HG03045 (cell line): Measurements from ENCODE around the gene ULK2.

Experiments
- ATAC-seq: cut with Tn5 transposase; IDR thresholded peaks from one replicate; pipeline ENCODE4 v1.9.1; 2021; ENCODE audit warnings: mild to moderate bottlenecking, moderate library complexity; ENCODE audit not compliant: unreplicated experiment

The ULK2 gene

DNA sequence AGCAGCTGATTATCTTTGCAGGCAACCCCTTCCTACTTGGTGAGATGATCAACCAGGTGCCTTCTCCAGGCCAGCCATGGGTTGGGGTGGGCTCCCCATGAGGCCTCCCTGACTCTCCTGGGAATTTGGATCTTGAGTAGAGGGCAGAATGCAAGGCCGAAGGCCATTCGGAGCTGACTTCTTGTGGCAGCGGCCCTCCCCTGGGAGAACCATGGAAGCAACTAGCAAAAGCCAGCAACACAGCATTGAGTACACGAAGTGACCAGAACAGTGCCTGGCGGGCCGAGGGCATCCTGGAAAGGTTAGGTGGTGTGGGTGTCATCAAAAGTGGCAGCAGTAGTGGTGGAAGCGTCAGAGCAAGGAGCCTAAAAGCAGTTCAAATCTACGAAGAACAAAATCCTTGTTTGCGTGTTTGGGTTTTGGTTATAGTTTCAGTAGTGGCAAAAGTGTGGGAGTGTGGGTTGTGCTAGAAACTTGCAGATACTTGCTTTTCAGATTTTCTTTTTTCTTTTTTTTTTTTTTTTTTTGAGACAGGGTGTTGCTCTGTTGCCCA is 117.6 kb downstream of the ULK2 start:
- no peak for ATAC-seq

DNA sequence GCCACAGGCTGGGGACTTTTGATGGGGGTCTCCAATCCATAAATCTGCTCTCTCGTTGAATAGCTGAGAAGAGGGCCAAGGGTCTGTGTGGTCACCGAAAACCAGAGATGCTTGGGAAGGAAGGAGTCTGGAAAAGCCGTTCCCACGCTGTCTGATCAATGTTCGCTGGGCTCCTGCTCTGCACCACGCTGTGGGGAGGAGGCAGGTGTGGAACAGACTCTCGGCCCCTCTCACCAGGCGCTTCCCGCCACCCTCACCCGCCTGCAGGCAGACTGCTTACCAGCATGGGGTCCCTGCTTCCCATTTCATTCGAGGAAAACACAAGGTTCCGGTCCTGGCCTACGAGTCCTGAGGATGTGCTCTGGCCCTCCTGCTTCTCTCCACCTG is 118.9 kb downstream of the ULK2 start:
- ATAC-seq = no peak

DNA sequence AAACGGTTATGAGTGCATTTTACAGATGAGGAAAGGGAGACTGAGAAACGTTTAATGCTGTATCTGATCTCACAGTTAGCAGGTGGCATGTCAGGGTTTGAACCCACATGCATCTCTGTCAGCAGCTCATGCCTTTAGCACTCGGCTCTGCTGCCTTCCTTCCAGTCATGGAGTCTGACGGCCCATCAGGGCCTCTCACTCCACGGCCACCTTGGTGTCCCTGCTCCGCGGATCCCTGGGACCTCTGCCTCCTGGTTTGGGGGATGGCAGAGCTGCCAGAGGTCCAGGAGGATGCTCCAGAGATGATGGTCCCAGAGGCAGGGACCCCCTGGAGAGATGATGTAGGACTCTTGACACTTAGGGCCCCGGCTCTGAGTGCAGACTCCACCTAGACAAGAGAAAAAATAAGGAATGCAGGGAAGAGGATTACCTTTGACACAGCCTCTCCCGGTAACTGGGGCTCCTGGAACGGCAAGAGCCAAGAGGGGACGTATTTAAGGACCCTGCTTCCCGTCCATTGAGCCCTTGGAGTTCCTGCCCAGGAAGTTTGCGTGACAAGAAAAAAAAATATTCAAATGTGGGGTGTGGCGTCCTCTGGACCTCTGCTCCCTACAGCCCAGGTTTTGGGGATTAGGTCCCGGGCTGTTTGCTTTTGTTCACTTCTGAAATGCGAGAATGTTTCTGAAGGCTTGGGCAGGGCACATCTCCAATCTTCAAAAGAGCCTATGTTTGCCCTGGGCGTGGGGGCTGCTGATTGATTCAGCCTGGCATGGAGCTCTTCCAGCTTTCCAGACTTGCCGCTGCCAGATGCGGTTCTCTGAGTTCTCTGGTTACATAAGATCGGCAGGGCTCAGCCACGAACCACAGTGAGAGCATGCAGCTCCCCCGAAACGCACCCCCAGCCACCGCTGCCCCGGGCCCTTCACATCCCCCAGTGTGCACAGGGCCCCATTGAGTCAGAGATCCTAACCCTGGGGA is 119.6 kb downstream of the ULK2 start, which contains the start of gene ALDH3A1:
TSS of gene ALDH3A1 (minus strand) at position 470 of the 978 bp plus-strand sequence. CDS start 3,169 bp downstream, outside the sequence.
- ATAC-seq = no peak

DNA sequence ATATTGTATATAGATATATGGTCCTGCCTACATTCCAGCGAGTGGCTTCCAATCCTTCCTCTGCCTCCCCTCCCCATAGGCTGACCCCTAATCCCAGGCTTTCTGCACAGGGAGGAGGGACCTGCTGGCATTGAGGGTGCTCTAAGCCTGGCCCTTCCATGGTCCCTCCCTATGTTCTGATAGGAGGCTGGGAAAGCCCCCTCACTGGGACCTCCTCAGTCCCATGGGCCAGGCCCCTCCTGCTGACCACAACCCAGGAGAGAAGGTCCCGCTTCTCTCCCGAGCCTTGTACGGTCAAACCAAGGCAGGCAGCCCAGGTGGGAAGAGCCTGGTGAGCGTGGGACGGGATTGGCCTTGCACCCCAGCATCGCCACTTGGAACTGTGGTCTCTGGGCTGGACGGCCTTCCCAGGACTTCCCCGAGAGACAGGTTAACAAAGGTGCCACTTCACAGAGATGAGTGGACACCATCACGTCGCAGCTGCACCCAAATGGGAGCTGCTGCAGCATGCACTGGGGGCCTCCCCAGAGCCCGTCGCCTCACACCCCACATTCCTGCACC is 120.5 kb downstream of the ULK2 start:
- no peak for ATAC-seq

DNA sequence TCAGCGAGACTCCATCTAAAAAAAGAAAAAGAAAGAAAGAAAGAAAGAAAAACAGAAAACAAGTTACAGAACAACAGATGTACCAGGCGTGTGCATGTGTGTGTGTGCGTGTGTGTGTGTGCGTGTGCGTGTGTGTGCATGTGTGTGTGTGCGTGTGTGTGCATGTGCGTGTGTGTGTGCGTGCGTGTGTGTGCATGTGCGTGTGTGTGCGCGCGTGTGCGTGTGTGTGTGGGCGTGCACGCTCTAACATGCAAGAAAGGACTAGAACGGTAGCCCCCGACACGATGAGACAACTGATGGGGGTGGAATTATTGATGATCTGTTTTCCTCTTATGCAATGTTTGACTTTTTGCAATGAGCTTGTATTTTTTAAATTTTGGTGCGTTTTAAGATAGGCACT is 121.2 kb downstream of the ULK2 start:
- ATAC-seq = no peak

DNA sequence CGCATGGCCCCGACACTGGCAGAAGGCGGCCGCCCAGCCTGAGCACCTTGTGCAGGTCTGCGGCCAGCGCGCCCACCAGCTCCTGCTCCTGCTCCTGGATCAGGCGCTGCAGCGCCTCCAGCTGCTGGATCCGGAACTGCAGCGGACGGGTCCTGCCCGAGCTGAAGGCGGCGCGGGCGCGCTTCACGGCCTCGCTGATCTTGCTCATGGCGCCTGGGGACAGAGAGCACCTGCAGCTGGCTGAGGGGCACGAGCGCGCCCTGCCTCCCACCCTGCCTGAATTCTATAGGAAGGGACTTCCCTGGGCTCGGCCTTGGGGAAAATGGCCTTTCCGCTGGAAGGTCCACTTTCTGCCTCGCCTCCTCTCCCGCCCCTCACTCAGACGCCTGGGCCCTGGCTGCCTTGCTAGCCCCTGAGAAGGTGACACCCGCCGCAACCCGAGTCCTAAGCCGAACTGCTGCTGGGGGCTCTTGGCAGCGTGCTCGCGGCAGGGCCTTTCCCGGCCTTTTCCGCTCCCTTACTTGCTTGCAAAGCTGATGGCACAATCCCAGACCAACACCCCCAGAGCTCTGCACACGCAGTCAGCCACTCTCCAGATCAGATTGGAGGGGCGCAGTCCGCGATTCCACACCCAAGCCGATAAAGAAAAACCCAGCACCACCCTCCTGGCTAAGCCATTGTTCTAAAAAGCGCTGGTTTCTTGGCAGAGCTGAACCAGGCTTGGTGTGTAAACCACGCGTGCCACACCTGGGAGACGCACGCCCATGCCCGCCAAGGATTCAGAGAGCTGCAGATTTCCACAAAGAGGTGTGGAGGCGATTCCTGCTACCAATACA is 122.6 kb downstream of the ULK2 start:
- no peak for ATAC-seq

DNA sequence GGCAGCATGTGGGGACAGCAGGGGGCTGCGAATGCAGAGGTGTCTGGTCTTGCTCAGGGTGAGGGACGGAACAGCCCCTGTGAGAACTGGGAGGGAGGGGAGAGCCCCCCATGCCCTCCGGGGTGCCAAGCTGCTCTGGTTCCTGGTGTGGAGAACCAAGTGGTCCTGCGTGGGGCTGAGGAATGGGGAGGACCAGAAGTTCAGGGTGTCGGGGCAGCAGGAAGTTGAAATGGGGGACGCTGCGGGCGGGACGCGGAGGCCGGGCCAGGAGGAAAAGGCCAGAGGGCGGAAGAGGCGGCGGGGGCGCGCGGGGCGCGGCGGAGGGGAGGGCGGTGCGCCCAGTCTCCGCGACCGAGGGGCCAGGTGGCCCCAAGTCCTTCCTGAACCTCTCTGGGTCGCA is 123.2 kb downstream of the ULK2 start:
- ATAC-seq = no peak

DNA sequence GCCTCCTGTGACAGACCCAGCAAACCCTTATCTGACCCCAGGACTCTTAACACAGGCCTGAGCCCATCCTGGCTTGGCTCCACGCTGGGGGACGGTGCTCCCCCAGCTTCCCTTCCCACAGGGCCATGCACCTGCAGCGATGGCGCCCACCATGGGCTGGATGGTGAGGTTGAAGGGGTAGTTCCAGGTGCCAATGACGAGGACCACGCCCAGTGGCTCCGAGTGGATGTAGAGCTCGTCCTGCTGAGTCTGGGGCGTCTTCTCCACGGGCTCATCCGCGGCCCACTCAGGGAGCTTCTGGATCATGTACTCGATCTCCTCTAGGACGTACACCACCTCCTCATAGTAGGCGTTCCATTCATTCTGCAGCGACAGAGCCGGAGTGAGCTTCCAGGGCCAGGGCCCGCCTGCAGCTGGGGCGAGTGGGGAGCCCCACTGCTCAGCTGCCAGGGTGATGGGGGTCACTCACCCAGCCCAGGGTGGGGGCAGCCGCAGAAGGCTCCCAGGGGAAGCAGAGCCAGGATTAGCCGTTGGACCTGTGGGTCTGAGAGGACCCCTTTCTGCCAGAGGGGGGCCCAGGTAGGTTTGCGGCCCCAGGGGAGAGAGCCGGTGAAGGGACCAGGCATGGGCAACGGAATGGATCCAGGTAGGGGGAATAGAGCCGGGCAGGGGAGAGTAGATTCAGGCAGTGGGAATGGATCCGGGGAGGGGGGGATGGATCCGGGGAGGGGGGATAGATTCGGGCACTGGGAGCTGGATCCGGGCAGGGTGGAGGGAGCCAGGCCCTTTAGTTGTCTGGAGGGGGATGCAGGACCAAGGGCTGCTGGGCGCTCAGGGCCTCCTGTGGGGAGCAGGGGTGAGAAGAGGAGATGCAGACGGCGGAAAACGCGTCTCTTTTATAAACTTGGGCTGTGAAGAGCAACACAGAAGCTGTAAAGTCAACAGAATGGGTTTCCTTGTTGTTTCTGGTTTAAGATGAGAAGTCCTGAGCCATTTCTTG is 124.3 kb downstream of the ULK2 start:
- no peak for ATAC-seq

DNA sequence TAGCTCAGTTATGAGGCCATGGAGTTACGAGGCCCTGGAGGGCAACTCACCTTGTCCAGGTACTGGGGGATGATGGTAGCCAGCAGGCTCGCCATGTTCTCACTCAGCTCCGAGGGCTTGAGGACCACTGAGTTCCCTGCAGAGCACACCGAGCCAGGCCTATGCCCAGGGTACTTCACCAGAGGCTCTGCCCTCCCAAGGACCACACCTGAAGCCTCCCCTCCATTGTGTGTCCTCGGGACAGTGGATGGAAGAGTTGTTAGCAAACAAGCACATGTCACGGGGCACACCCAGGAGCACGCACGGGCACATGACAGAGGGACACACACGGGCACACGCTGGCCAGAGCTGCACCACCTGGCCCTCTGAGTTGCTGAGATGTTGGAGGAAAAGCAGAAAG is 125.2 kb downstream of the ULK2 start:
- no peak for ATAC-seq

DNA sequence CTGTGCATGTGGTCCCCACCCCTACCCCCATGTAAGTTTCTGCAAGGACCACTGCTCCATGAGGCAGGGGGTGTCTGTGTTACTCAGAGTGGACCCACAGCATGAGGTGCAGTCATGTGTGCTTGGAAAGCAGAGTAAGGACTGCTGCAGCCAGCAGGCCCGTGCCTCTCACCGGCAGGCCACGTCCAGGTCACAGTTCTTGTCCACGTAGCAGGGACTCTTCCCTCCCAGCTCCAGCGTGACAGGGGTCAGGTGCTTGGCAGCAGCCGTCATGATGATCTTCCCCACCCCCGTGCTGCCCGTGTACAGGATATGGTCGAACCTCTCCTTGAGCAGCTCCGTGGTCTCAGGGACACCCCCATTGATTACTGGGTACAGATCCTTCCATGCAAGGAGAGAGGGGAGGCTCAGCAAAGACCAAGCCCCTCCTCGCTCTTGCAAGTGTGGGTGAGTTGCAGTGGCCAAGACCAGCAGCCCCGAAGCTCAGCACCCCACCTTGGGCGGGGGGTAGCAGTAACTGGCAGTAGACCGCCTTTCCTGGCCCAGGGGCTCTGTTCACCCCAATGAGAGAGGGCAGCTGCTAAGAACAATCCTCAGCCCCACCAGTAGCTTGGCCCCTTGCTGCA is 125.8 kb downstream of the ULK2 start:
- no peak for ATAC-seq

DNA sequence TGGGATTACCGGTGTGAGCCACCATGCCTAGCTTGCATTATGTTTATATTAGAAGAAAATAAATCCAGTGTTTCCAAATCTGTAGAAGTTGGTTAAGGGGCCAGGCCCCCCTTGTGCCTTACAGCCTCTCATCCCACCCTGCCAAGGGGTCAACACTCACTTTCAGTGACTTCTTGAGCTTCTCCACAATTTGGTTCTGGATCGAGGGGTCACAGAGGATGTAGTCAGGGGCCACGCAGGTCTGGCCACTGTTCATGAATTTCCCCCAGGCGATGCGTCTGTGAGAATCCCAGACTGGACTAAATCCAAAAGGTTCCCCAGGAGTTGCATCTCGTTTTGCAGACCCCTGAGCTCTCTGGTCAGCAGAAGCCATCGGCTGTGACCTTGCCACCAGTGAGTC is 126.8 kb downstream of the ULK2 start:
- ATAC-seq = no peak

DNA sequence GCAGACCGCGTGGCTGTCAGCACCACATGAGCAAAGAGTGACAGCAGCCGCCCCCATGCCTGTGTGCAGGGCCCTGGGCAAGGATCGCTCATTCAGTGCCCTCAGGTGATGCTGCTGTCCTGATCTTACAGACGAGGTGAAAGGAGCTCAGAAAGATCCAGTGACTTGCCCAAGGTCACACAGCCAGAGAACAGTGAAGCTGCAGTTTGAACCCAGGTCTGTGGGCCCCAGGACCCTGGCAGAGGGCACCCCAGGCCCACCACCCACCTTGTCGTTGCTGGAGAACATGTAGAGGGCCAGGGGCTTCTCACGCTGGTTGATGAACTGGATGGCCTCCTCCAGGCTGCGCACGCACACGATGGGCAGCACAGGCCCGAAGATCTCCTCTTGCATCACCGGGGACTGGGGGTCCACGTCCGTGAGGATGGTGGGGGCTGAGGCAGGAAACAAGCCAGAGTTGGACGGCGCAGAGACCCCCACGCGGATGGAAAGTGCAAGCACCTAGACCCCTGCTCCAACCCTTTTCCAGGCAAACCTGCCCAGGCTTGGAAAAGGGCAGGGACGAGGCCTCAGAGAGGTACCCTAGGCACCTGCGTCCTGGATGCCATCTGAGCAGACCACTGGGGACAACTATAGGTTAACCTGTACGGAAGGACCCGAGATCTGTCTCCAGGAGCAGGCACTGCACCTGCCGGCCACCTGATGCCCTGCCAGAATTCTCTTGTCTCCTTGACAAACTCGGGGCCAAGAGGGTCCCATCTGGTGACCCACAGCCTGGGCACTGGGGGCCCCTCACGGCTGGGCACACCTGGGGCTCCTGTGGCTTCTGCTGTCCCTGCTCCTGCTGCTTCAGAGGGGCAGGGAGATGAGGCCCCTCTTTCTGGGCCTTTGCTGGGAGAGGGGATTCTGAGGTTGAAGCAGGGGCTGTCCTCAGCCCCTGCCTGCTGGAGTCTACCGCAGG is 128.2 kb downstream of the ULK2 start:
- ATAC-seq = no peak

DNA sequence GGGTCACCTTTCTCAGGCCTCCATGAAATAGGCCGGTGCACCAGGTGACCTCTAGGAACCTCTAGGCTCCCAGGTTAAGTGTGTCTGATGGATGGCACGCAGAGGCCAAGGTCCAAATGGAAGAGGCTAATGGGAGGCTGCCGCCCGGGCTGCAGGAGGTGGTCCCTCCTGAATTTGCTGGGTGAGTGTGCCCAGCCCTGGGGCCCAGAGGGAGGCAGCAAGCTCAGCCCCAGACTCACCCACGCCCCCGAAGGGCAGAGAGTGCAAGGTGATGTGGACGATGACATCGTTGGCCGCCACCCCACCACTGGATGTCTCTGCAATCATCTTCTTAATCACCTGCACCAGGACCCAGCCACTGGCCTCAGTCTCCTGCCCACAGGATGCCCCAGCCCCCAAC is 129.0 kb downstream of the ULK2 start:
- no peak for ATAC-seq

DNA sequence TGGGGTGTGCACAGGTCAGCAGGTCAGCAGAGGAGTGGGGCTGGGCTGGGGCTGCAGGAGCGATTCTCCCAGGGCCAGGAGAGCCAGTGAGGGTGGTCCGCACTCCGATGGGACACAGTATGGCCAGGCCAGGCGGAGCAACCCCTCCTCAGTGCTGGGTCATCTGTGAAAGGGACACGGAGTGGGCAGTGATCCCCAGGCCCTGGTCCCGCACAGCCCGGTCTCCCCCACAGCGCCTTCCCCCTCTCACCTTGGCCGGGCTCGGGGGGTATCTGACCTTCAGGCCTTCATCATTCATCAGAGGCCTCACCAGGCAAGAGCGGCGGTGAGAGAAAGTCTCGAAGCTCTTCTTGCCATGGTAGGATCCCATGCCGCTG is 129.7 kb downstream of the ULK2 start:
- ATAC-seq = no peak

DNA sequence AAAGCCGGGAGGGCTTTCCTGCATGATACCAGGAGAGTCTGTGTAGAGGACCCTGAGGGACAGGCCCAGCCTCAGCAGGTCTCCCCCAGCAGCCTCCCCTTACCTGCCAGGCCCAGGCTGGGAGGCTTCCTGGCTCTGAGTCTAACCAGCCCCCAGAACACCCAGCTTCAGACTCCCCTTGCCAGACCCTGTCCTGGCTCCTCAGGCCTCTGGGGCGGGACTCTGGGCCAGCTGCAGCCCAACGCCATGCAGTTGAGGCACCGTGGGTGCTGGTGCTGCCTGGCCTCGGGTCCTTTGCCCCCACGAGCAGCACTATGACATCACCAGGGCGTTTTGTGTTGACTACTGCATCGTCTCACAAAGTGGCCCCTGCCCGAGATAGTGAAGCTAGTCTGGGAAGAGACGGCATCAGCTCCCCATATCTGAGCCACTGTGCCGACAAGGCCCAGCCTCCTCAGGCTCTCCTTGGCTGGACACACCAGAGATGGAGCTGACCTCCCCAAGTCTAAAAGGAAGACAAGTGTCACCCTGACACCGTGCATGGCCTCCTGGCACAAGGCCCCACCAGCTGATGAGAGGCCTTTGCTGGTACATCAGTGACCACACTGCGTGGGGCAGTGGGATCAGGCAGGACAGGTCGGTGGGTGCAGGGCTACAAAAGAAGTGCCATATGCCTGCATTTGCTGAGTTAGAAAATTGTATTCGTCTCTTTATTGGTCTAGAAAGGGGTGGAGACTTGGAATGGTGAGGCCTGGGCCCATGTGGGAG is 130.2 kb downstream of the ULK2 start:
- ATAC-seq = no peak

DNA sequence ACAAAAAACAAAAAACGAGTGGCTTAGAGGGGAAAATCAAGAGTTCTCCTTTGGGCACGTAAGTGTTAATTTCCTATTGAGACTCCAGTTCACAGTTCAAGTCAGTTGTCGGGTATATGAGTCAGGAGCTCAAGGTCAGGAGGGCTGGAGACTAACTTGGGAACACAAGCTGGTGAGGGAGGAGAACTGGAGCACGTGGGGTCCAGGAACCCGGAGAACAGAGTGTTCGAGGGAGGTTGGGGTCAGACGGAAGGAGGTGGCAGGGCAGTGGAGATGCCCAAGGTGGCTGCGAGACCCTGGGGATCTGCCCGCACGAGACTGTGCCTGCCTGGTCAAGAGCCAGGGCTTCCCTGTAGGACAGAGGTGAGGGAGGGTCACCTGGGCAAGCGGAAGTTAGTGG is 131.7 kb downstream of the ULK2 start:
- ATAC-seq = no peak

DNA sequence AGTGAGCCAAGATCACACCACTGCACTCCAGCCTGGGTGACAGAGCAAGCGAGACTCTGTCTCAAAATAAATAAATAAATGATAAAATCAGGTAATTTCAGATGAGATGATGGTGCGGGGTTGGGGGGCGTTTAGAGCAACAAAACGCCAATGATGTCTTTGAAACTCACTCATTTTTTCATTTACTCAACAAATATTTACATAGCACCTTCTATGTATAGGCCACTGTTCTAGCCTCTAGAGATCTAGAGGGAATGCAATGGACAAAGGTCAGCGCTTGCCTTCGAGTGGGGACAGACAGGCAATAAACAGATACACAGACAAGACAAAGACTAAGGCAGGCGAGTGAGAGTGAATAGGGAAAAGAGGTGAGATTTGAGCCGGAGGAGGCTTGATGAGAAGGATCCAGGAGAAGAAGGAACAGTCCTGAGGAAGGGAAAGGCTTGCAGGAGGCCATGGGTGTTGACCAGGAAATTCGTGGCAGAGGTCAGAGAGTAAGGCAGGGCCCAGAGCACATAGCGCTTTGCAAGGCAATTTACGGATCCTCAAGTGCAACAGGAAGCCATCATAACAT is 133.7 kb downstream of the ULK2 start:
- ATAC-seq = no peak
